GM12891 (cell line): ENCODE results near the gene COL15A1.

ENCODE experiments used
- POLR2A ChIP-seq: IDR thresholded peaks from 2 replicates; pipeline ENCODE4 v1.6.1; 2011; ENCODE audit warnings: low read depth, low read length, control low read depth
- POLR2AphosphoS5 ChIP-seq: IDR thresholded peaks from 2 replicates; pipeline ENCODE4 v1.6.1; 2011; ENCODE audit warnings: low read depth, low read length, control low read depth
- POU2F2 ChIP-seq: IDR thresholded peaks from 2 replicates; pipeline ENCODE4 v1.6.1; 2011; ENCODE audit warnings: low read depth, mild to moderate bottlenecking, control low read depth, low read length, moderate library complexity
- TAF1 ChIP-seq: IDR thresholded peaks from 2 replicates; pipeline ENCODE4 v1.6.1; 2011; ENCODE audit warnings: low read depth, low read length, control low read depth

DNA sequence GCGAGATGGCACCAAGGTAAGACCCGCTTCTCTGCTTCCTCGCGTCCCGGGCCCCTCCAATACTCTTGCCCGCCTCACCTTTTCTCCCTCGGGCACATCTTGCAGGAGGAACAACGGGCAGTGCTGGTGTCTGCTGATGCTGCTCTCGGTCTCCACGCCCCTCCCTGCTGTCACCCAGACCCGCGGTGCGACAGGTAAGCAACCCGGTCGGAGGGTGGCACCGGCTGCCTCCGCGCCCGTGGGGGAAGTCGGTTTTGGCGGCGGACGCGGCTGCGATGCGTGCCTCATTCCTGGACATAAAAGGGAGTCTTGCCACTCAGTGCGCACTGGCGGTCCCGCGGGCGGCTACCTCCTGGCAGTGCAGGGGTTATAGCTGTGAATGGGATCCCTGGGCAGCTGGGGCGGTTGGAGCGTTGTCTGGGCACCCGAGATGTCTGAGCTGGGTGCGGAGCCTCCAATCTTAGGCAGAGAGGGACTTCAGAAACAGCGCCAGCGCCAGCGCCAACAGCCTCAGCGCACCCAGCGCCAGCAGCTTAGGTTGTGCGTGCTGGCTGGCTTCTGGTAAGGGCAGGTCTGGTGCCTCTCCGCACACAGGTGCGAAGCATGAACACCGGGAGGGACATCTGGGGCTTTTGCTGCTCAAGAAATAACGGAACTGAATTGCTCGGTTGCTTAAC lies 488 bp downstream of the COL15A1 start:
- no peak for TF ChIP-seq POLR2A
- no peak for TF ChIP-seq POLR2AphosphoS5
- TF ChIP-seq POU2F2 = no peak
- no peak for TF ChIP-seq TAF1
